ACHN (cell line): ENCODE data around the gene MYO16.
A peak's percentile ranks its signal among the peaks of the same experiment; 100 is the strongest.

Source experiments
- DNase-seq: peaks from one replicate; pipeline ENCODE4 v3.0.0-alpha.2; 2015
- in situ Hi-C: cut with HindIII; loops from 2 replicates; pipeline ENCODE4 v1.10.0; 2017; ENCODE audit warnings: low sequenced_read_pairs, low pct_ligation_motif_present, low pct_unique_long_range_greater_than_20kb

The MYO16 gene

DNA sequence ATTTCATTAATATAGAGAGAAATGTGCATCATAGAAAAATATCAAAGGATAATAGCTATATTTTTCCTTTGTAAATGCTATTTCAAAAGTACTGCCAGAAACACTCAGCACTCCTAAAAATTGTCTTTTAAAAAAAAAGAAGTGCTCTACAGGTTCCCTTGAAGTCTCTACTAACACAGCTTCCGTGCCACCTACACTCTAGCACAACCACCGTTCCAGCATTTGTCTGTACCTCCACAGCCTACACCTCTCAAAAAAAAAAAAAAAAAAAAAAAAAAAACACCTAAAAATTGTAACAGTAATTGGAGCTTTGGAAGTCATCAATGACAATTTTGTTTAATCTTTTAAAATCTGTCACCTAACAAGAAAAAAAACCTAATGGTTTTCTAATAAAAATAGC lies 485.6 kb downstream of the MYO16 start:
- in situ Hi-C loops: no loop called here
- no peak for DNase-seq

DNA sequence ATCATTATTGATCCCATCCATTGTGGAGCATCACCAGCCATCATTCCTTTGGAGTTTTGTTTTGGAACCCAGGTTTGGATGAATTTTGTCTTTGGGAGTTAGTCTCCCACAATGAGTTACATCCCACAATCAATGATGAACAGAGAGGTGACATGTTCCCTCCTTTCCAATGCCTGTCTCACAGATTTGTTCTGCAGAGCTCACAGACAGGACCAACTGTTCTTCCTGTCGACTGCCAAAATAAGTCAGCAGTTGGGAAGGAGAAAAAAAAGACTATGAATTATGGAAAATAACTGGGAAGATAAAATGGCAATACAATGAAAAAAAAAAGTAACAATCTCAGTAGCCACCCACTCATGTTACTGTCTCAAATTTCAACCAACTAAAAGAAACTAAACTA lies 489.1 kb downstream of the MYO16 start:
- in situ Hi-C loops: no loop called here
- no peak for DNase-seq

DNA sequence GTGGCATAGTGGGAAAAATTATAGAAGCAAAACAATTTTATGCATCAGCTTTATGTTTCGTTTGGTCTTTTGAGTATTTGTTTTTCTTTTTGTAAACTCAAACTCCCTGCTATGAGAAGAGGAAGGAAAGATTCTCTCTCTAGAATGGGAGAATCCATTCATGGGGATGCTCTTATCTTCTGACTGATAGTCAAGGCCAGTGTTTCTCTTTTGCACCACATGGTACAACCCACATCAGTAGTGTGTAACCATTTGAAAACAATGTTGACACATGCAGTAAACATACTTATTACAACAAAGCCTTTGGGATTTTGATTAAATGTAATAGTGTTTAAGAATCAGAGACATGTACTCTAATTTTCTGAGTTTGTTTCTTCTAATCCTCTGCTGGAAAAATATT lies 490.5 kb downstream of the MYO16 start:
- in situ Hi-C loops: no loop called here
- DNase-seq: no peak

DNA sequence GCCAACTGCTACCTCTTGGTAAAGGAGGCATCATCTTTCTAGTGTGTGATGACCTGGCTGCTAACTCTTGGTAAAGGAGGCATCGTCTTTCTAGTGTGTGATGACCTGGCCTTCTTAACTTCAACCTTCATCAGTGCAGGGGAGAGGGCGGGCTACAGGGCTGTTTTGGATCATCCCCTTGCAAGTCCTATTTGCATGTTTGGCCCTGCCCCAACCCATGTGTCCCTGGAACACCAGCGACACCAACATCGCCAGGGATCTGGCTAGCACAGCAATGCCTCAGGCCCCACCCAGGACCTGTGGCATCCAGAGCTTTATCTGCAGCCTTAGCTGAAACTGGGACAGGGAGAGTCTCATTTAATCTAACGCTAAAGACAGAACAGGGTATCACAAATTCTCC lies 492.4 kb downstream of the MYO16 start:
- in situ Hi-C loops: no loop called here
- DNase-seq: no peak

DNA sequence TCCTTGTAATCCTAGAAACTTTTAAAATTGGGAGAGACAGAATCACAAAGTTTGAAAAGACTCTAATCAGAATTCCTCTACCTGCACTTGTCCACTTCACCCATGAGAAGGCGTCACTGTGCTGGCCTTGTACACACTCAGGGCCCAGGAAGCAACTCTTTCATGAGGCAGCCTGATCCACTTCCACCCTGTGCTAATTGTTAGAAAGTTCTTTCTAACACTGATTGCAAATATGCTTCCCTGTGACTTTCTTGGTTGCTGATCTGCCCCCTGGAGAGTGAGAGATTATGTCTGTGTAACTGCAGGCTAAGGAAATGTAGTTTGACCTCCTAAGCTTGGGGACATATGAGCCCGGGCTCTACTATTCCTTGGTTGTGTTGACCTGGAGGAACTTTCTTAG lies 494.6 kb downstream of the MYO16 start:
- no peak for DNase-seq

DNA sequence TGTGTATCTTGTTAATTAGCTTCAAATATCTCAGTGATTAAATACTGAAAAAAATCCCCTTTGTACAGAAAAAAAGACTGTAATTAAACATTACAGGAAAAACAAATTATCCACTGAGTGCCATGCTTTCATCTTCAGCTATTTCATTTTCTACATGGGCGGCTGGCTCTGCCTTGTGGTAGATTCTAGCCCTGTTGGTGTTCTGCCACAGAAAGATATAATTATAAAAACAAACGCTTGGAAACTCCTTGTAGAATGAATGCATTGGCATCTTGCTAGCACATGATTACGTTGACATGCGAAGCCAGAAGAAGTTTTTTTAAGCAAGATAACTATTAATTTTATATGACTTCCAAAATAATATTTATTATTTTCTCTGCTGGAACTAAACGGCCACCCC lies 496.8 kb downstream of the MYO16 start:
- in situ Hi-C loops: no loop called here
- no peak for DNase-seq

More for the DNA sequence above, 494.6 kb downstream of the MYO16 start:
- in situ Hi-C loops: no loop called here

DNA sequence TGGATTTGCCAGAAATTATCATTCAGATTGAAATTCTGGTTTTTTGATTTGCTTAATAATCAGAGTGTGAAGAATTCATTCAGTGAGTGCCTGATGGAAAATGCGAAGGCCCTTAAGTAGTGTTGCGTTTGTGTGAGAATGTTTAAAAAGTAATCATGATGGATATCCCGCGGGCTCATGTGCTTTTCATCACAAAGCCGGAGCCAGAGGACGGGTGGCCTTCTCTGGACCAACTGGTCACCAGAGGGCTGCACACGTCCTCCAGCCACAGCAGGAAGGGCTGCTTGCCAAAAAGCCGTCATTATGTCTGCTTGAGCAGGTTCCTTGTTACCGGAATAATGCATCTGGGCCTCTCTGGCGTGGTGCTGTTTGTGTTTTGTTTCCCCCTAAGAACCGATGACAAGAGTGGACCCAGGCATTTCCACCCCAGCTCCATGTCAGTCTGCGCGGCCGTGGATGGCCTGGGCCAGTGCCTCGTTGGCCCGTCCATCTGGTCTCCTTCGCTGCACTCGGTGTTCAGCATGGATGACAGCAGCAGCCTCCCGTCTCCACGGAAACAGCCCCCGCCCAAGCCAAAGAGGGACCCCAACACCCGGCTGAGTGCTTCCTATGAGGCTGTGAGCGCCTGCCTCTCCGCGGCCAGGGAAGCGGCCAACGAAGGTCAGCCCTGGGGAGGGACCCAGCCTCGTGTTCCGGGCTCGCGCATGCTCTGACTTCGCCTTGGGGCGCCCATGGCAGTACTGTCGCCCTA lies 497.7 kb downstream of the MYO16 start:
- in situ Hi-C loops: no loop called here
- DNase-seq: no peak

DNA sequence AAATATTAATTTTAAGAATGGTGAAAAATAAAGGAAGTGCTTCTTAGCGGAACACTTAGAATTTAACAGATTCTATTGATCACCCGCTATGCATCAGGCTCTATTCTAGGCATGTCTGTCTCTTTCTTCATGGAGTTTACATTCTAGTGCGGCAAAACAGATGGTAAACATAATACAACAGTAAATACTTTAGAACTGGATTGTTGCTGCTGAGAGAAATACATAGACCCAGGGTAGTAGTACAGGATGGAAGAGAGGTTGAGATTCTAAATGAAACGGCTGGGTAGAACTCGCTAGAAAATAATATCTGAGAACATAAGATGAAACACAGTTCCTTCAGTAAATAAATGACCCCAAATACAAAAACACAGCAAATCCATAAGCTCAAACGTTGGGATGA lies 498.7 kb downstream of the MYO16 start:
- no peak for DNase-seq
- in situ Hi-C loops: no loop called here

DNA sequence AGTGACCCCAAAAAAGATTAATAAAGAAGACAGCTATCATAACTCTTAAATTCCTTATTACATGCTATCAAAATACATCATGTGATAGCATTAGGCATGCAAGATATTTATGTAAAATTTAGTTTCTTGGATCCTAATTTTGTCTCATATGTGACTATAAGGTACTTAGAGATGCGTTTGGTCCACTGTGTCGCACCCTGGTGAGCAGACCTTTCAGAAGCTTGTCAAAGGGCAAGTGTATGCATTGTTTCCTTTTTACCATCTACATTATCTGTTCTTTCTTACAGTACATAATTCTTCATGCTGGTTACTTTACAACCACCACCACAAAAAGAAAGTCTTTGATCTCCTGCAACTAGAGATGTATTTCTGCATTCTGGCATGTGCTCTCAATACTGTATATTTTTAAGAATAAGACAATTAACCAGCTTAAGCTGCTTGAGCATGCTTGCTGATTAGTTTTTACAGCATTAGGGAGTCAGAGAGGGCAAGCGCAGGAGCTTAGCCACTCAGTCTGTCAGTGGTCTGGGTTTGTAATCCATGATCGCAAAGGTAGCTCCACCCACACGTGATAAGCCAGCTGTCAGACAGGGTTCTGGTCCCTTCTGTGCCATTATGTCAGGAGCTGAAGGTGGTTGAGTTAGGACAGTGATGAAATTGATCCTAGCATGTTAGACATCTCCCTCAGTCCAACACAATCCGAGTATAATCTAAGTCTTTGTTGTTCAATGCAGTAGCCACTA lies 500.9 kb downstream of the MYO16 start:
- no peak for DNase-seq

DNA sequence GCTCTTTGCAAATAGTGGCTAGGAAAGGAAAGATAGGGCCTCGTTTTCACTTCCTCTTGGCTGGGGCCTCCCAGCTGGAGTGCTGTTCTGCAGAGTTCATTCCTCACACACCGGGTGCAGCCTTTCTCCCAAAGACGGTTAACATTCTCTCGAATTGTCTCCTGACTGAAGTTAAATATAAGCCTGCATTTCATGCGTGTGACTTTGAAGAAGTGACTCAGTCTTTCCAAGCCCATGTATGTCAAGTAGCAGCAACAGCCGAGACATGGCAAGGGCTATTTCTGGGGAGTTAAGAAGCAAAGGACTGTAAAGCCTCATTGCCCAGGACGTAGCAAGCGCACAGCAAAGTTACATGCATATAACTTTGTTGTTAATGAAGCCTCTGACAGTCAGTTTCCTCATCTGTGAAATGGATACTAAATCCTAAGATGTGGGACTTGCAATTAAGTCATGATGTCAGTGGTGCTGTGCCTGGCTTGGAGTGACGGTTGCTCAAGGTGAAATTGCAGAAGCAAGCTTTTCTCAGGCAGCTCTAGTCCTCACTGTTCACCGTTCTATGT lies 502.4 kb downstream of the MYO16 start:
- no peak for DNase-seq
- in situ Hi-C loops: no loop called here

More for the DNA sequence above, 500.9 kb downstream of the MYO16 start:
- in situ Hi-C loops: no loop called here

DNA sequence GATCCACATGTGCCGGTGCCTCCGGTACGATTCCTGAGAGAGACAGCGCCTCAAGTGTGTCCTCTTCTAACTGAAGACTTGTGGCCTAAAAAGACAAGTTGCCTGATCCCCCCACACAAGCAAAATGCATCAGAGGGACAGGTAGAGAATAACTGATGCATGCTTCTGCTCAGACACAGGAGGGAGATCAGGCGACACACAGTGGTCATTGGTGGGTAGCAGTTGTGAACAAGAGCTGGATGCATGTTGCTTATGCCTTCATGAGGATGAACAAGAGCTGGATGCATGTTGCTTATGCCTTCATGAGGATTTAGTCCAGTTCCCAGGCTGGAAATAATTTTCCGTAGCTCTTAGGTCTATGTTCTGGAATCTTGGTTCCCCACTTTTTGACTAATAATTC lies 505.6 kb downstream of the MYO16 start:
- in situ Hi-C loops: no loop called here
- DNase-seq: no peak

DNA sequence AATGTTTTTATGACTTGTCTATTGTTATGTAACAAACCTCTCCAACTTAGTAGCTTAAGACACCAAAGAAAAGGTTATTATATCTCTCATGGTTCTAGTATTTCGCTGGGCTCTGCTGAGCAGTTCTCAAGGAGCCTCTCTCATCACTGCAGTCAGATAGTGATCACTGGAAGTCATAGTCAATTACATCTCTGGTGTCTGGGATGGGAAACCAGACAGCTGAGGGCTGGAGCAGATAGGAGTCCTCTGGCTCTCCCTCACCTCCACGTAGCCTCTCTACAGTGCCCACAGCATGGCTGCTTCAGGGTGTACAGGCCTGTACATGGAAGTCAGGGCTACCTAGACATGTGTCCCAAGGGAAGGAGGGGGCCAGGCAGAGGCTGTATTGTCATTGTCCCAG lies 507.5 kb downstream of the MYO16 start:
- DNase-seq: no peak
- in situ Hi-C loops: no loop called here

DNA sequence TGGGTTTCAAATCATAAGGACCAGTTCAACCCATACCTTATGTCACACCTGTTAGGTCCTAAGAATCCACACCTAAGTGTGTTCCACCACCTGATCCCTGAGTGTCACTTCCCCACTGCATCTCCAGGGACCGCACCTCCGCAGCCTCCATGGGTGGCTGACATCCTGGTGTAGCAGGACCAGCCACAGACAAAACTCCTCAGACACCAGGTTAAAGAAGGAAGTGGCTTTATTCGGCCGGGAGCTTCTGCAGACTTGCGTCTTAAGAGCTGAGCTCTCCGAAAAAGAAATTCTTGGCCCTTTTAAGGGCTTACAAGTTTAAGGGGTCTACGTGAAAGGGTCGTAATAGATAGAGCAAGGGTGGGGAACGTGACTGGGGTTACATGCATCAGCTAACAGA lies 509.9 kb downstream of the MYO16 start:
- in situ Hi-C loops: no loop called here
- DNase-seq: no peak

DNA sequence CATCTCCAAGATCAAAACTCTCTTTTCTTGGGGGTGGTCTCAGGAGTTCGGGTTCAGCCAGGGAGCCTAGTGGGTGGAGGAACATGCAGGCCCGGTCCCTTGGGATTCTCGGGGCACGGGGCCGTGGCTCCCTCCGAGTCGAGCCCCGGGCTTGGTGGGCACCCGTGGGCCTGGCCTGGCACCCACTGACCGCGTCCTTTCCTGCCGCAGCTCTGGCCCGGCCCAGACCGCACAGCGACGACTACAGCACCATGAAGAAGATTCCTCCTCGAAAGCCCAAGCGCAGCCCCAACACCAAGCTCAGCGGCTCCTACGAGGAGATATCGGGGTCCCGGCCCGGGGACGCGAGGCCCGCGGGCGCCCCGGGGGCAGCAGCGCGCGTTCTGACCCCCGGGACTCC lies 510.6 kb downstream of the MYO16 start:
- no peak for DNase-seq
- in situ Hi-C loops: no loop called here

DNA sequence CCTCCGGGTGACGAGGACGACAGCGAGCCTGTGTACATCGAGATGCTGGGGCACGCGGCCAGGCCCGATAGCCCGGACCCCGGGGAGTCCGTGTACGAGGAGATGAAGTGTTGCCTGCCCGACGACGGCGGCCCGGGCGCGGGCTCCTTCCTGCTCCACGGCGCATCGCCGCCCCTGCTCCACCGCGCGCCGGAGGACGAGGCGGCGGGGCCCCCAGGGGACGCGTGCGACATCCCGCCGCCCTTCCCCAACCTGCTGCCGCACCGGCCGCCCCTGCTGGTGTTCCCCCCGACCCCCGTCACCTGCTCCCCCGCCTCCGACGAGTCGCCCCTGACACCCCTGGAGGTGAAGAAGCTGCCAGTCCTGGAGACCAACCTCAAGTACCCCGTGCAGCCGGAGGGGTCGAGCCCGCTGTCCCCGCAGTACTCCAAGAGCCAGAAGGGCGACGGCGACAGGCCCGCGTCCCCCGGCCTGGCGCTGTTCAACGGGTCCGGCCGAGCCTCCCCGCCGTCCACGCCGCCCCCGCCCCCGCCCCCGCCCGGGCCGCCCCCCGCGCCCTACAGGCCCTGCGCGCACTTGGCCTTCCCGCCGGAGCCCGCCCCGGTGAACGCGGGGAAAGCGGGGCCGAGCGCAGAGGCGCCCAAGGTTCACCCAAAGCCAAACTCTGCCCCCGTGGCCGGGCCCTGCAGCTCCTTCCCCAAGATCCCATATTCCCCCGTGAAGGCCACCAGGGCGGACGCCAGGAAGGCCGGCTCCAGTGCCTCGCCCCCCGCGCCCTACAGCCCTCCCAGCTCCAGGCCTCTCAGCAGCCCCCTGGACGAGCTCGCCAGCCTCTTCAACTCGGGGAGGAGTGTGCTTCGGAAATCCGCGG lies 511.3 kb downstream of the MYO16 start:
- in situ Hi-C loops: no loop called here

DNA sequence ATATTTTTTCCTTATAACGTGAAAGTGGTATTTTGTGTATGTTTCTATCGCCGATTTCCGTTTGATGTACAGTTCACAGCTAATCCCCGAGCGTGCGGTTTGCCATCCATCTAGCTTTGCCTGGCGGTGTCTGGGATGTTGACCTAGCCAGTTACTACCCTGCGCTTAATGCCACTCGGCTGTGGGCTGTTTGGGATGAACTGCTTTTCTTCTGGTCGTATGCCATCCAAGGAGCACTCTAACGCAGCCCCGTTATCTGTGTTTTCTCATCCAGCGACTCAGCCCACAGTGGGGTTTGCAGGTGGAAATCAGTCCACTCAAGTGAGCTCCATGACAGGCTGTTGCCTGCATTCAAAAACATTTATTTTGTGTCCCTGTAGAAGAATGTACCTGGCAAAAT lies 512.3 kb downstream of the MYO16 start:
- in situ Hi-C loops: no loop called here

More for the DNA sequence above, 511.3 kb downstream of the MYO16 start:
- DNase-seq: no peak

DNA sequence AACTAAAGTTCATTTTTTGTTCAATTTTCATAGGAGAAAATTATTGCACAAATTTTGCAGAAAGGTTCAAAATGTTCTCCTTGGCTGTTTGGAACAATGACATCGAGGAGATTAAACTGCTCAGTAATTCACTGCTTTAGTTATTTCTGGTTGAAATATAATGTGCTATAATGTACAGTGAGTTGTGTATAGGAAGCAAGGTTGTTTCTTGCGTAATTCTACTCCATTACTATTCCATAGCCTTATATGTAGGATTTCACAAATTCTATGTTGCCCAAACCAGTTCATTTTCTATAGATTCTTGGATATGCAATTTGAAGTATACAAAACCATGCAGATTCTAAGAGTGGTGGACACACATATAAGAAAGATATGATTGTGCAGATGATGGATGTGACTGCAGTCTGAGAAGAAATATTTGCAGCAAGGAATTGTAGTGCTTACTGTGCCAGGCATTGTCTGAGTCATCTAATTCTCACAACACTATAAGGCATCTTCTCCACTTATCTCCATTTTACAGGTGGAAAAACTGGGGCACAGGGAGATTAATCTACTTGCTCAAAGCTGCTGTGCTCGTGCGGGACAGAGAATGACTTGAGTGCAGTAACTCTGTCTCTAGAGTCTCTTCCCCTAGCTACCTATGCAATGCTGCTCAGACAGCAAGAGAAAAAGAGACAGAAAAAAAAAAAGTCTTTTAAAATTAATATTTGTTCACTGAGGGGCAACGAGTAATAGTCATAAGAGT lies 515.5 kb downstream of the MYO16 start:
- no peak for DNase-seq
- in situ Hi-C loops: no loop called here

More for the DNA sequence above, 512.3 kb downstream of the MYO16 start:
- no peak for DNase-seq

DNA sequence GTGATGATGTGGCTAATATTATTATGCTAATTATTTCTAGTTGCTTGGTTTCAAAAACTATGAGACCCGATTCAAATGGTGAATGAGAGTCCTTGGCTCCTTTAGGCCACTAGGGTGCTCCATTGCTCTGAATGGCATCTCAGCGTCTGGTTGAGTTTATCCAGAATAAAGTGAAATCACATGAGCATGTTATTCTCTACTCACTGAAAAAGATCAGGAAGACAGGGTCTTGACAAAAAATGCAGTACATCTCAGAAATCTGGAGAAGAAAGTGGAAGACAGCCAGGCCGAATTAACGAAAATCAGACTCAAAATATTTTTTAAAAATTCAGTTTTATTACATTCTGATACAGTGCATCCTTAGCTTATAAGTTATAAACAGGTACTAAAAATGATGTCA lies 516.2 kb downstream of the MYO16 start:
- in situ Hi-C loops: no loop called here
- peak; percentile 56 for DNase-seq
